Transverse colon (tissue), 4 donors: Measurements from ENCODE around the gene SALL2. TPM values are rescaled to one million over a fixed set of nuclear protein-coding genes. Genes with fewer than 3 reads are reported as not detected.

ENCODE experiments used
- DNase-seq: peaks from one replicate; pipeline ENCODE4 v3.0.0-alpha.2; 2019
- H3K27ac ChIP-seq, 4 donors: fragments of 200-600 bp; sonication (generic); 2 replicates each; pipeline ENCODE4 v1.5.1; 2016 to 2018; ENCODE audit warnings: inconsistent platforms in 4 of 4
- H3K27me3 ChIP-seq: fragments of 200-600 bp; sonication (generic); 2 replicates; pipeline ENCODE4 v1.5.1; 2017; ENCODE audit warnings: inconsistent platforms
- H3K36me3 ChIP-seq, 4 donors: fragments of 200-600 bp; sonication (generic); 2 replicates each; pipeline ENCODE4 v1.5.1; 2017 to 2019; ENCODE audit warnings: inconsistent platforms in 4 of 4
- H3K4me1 ChIP-seq, 4 donors: fragments of 200-600 bp; sonication (generic); 2 replicates each; pipeline ENCODE4 v1.5.1; 2017 to 2020; ENCODE audit warnings: inconsistent platforms in 4 of 4
- H3K4me3 ChIP-seq, 4 donors: fragments of 200-600 bp; sonication (generic); 1 replicate in 1 of 4; 2 replicates in 3 of 4; pipeline versions ENCODE4 v1.5.1 to v1.6.1; 2017 to 2019; ENCODE audit warnings: inconsistent platforms in 4 of 4
- H3K9me3 ChIP-seq, 2 donors: fragments of 200-600 bp; sonication (generic); 2 replicates each; pipeline ENCODE4 v1.5.1; 2017 to 2019; ENCODE audit warnings: inconsistent platforms in 2 of 2
- CTCF ChIP-seq, 5 experiments: fragments of 200-600 bp in 3 of 5; fragments of 450-650 bp in 2 of 5; sonication (generic) in 3 of 5; IDR thresholded peaks; 1 replicate in 2 of 5; 2 replicates in 3 of 5; pipeline ENCODE4 v1.5.1; 2016 to 2017; ENCODE audit warnings: antibody characterized with exemption in 5 of 5, inconsistent platforms in 3 of 5, mild to moderate bottlenecking in 2 of 5, moderate library complexity in 1 of 5
- EP300 ChIP-seq: sonication (generic); formaldehyde crosslinking; IDR thresholded peaks from one replicate; pipeline ENCODE4 v1.6.1; 2017; ENCODE audit warnings: antibody characterized with exemption, low read depth
- POLR2A ChIP-seq: fragments of 450-650 bp; IDR thresholded peaks from one replicate; pipeline ENCODE4 v1.6.1; 2016; ENCODE audit warnings: antibody characterized with exemption, mild to moderate bottlenecking, moderate library complexity
- POLR2AphosphoS5 ChIP-seq, 3 donors: sonication (generic); formaldehyde crosslinking; IDR thresholded peaks; one replicate each; pipeline ENCODE4 v1.6.1; 2016; ENCODE audit warnings: antibody characterized with exemption in 3 of 3
- WGBS, 2 donors: methylation state at CpG; one replicate each; pipeline ENCODE4 v1.1.5; 2018; ENCODE audit warnings: low coverage in 1 of 2; 5-methylcytosine and 5-hydroxymethylcytosine counted together
- in situ Hi-C, 4 donors: fragments of 200-750 bp; cut with MboI; loops; one replicate each; pipeline versions ENCODE4 v1.15.0 to v1.15.1; 2017; ENCODE audit warnings: low sequenced_read_pairs in 3 of 4, low pct_ligation_motif_present in 1 of 4, low pct_unique_long_range_greater_than_20kb in 1 of 4
- intact Hi-C: fragments of 100-400 bp; cut with DNase I; formaldehyde crosslinking; loops from one replicate; pipeline ENCODE4 v1.15.1; 2023; ENCODE audit warnings: low total_unique reads
- total RNA-seq, 4 donors: library from RNA; depleted of rRNA; stranded (reverse); fragments of >200 nt; gene quantifications; one replicate each; pipeline ENCODE4 v1.1.0, GENCODE V29; 2016

SALL2 gene
- total RNA-seq, 4 donors from 2014 or later: 2.2 to 36.3 (median 4.2) TPM

GRCh38 chr14:21510735-21511657, 15.2 kb downstream of the SALL2 start, which contains the start of gene METTL3:
METTL3 (minus strand) TSS chr14:21511340; CDS start chr14:21511223, 117 bp downstream.
- intact Hi-C loops: no loop called here

GRCh38 chr14:21509432-21510143, 16.6 kb downstream of the SALL2 start:
- Histone ChIP-seq H3K4me3 (peak overlapping the region in 1 of 4 donors; percentile 82), H3K4me1 (peaks cover 4 to 27% (median 17%) of the 10 kb centered on the region in 4 donors)

More at GRCh38 chr14:21510735-21511657, 15.2 kb downstream of the SALL2 start, which contains the start of gene METTL3:
- H3K4me3 ChIP-seq: peak within 1 kb of the TSS; percentile 75 to 95 (median 80)
- H3K4me1 ChIP-seq: peaks cover 4 to 20% (median 17%) of the 10 kb centered on the region in 4 donors
- no peaks in the 10 kb centered on the region for H3K27me3 ChIP-seq
- no peaks in the 10 kb centered on the region for H3K9me3 ChIP-seq
- TF ChIP-seq POLR2AphosphoS5 (IDR thresholded peaks at IDR 0.05): peak; percentile 56 to 83 (median 75)
- TF ChIP-seq EP300: no peak
- no peak for TF ChIP-seq CTCF (IDR thresholded peaks at IDR 0.05)
- peak; percentile 64 for TF ChIP-seq POLR2A
- DNase-seq: peak; percentile 98
- WGBS, 2 donors: 0 to 1% methylated on average over 4 to 51 of the region's 53 CpGs
- H3K36me3 ChIP-seq: no peaks in the 10 kb centered on the region
- in situ Hi-C loops: no loop called here
- H3K27ac ChIP-seq: peak within 1 kb of the TSS; percentile 85 to 90 (median 88)

GRCh38 chr14:21506557-21506956, 19.6 kb downstream of the SALL2 start:
- WGBS, 2 donors: 83 to 89% methylated on average over 2 of the region's 2 CpGs
- no peak for TF ChIP-seq CTCF (IDR thresholded peaks at IDR 0.05)
- TF ChIP-seq EP300: no peak
- TF ChIP-seq POLR2AphosphoS5 (IDR thresholded peaks at IDR 0.05): no peak
- TF ChIP-seq POLR2A: no peak
- H3K27ac ChIP-seq: no peak overlapping the region
- DNase-seq: no peak
- in situ Hi-C loops (no loop called here), intact Hi-C loops (no loop called here)
- H3K36me3 ChIP-seq: peaks cover 0 to 16% (median 7%) of the 10 kb centered on the region in 4 donors
- H3K4me3 ChIP-seq: no peak overlapping the region
- H3K27me3 ChIP-seq: no peaks in the 10 kb centered on the region
- peaks cover 4 to 24% (median 17%) of the 10 kb centered on the region in 4 donors for H3K4me1 ChIP-seq
- H3K9me3 ChIP-seq: no peaks in the 10 kb centered on the region

More at GRCh38 chr14:21509432-21510143, 16.6 kb downstream of the SALL2 start:
- H3K36me3 ChIP-seq: no peaks in the 10 kb centered on the region
- TF ChIP-seq EP300: no peak
- TF ChIP-seq POLR2A: no peak
- TF ChIP-seq CTCF (IDR thresholded peaks at IDR 0.05): no peak
- no peak for TF ChIP-seq POLR2AphosphoS5 (IDR thresholded peaks at IDR 0.05)
- intact Hi-C loops: no loop called here
- H3K27ac ChIP-seq: no peak overlapping the region
- 64 to 73% methylated on average over 6 of the region's 6 CpGs for WGBS, 2 donors
- H3K27me3 ChIP-seq: no peaks in the 10 kb centered on the region
- H3K9me3 ChIP-seq: no peaks in the 10 kb centered on the region
- in situ Hi-C loops: no loop called here
- no peak for DNase-seq

GRCh38 chr14:21505012-21505553, 21.1 kb downstream of the SALL2 start:
- Histone ChIP-seq H3K36me3 (peaks cover 0 to 24% (median 8%) of the 10 kb centered on the region in 4 donors), H3K4me1 (peaks cover under 1 to 19% (median 12%) of the 10 kb centered on the region in 4 donors), H3K4me3 (no peak overlapping the region), H3K27ac (no peak overlapping the region), H3K27me3 (no peaks in the 10 kb centered on the region), H3K9me3 (no peaks in the 10 kb centered on the region)
- intact Hi-C loops (no loop called here), in situ Hi-C loops (no loop called here)
- no peak for DNase-seq
- TF ChIP-seq EP300: no peak
- TF ChIP-seq POLR2AphosphoS5 (IDR thresholded peaks at IDR 0.05): no peak
- no peak for TF ChIP-seq POLR2A
- no peak for TF ChIP-seq CTCF (IDR thresholded peaks at IDR 0.05)
